Stimulated activated CD8-positive, alpha-beta memory T cell treated with anti-CD3 and anti-CD28 coated beads, Interleukin-7, amount 100 ng/mL, for 1 hour (primary cell): ENCODE data around the gene LHPP.

Experiments used
- DNase-seq, 2 donors: peaks; one replicate each; pipeline ENCODE4 v3.0.0-alpha.2; 2020; ENCODE audit warnings: low read depth in 2 of 2

The LHPP gene

DNA sequence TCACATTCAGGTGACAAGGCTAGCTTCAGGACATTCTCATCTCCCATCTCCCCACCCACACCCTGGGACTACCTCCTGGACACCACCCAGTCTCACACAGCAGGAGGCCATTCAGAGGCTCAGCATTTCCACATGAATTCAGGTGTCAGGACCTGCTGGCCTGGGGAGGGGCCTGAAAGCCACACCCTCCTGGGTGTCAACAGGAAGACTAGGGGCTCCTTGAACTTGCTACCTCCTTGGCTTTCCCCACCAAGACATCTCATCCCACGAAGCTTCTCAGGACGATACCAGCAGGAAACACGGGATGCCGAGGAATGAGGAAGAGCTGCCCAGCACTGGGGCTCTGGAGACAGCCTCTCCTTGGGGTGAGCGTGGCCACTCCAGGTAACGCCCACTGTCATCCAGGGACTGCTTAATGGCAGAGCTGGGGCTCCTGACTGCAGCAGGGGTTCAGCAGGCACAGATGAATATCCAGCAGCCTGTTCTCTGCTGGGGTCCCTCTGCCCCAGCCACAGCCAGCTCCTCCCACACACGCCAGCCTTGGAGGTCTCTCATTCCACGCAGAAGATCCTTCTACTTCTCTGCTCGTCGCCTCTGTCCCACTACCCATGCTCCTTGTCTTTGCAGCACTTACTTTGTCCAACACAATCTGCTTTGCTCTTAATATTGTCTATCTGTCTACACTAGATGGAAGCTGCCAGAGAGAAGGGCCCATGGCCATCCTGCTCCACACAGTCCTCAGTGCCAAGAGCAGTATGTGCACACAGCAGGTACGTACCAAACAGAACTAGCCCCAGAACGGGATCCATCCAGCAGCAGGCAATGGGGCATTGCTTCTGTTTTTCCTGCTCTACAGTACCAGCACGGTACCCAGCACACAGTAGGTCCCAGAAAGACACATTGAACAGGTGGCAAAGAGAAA, 193.8 kb downstream of the LHPP start:
- no peak for DNase-seq

DNA sequence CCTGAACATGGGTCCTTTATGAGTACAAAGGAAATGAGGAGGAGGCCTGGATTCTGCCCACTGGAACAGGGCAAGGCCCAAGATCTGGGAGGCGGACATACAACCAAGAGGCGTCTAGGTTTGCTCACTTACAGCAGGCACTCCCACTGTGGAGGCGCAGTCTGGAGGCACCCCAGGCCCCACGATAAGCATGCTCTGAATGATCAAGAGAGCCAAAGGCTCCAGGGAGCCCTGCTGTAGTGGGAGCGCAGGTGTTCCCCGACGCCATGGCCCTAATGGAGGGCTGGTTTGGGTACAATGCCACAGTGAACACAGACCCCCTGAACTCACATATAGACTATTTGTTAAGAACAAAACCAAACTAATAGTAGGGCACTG, 194.5 kb downstream of the LHPP start:
- DNase-seq, result no peak

DNA sequence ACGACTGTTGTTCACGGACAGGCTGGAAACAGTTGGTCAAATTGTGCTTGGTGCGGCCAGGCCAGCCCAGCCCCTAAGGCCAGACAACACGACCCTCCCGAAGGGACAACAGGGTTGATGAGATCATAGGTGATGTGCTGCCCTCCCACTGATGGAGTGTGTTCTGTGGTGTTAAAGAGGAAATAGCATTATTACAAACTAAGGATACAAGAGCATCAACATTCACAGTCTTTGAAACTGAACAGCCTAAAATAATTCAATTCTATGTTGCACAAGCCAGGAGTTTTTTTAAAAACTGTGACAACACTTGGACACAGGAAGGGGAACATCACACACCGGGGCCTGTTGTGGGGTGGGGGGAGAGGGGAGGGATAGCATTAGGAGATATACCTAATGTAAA, 194.9 kb downstream of the LHPP start:
- no peak for DNase-seq

DNA sequence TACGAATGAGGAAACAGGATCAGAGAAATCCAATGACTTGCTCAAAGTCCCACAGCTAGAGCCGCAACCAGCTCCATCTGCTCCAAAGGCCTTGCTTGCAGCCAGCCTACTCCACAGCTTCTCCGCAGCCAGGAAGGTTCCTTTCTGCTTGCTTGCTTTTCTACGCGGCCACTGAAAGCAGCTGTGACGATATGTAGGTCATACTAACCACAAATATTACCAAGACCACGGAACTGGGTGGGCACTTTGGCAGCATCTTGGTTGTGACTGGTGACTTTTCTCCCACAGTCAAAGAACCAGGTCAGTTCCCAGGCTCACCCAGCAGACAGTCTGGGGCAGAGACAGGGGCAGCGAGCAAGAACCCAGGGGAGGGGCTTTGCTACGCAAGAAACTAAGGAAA, 196.2 kb downstream of the LHPP start:
- no peak for DNase-seq

DNA sequence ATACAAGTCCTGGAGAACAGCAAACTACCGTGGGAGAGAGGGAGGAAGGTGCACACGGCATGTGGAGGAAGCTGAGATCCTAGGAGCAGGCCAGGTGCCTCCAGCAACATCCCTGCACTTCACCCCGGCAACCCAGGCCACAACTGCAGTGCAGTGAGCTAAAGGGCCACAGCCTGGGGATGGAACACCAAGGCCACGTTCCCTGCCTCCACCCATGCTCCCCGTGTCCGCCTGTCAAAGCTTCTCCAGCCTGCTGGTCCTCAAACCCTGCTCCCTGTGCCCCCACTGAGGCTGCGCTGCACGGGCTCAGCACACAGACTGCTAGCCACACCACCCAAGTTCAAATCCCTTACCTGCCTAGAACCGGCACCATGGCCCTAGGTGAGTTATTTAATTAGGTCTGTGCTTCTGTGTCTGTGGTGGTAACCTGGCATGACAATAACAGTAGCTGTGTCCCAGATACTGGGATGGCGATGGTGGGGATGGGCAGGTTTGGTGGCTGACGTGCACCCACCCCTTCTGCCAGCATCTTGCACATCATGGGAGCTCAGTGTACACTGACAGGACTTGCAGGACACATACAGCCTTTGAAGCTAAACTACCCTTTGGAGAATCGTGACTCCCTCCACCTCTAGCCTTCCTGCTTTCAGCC, 197.1 kb downstream of the LHPP start:
- no peak for DNase-seq

DNA sequence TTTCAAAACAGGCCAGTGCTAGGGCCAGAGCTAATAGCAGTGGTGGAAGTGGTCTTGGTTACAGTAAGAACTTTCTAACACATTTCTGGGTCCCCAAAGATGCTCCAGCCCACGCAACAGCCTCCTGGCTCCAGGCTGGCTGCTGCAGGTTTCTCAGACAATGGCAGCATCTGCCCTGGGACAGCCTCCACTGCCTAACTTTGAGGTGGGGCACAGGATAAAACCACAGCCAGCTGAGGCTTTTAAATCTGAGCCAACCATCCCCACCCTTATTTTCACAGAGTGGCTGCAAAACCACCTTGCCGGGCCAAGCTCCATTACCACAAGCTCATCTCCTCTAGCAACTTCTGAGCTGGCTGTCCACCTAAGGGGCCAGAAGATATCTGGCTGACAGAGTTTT, 197.8 kb downstream of the LHPP start:
- DNase-seq, result no peak

DNA sequence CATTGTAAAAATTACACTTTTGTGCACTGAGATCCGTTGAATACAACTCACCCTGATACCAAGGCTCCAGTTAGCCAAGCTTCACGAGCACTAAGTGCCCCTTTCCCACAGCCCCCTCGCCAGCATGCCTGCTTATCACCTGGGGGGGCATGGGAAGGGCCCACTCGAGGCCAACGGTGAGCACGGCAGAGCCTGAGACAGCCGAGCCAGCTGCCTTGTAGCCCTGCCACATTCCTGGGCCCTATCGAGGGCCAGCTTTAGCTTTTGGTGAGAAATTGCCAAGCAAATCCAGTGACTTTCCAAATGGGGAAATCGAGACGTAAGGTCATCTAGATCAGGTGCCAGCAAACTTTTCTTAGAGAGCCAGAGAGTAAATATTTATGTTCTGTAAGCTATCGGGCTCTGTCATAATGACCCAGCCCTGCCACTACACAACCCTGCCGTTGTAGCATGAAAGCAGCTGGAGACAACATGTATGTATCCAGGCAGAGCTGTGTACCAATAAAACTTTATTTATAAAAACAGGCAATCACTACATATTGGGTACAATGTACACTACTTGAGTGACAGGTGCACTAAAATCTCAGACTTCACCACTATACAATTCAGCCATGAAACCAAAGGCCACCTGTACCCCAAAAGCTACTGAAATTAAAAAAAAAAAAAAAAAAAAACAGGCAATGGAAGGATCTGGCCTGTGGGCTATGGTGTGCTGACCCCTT, 198.9 kb downstream of the LHPP start:
- no peak for DNase-seq

DNA sequence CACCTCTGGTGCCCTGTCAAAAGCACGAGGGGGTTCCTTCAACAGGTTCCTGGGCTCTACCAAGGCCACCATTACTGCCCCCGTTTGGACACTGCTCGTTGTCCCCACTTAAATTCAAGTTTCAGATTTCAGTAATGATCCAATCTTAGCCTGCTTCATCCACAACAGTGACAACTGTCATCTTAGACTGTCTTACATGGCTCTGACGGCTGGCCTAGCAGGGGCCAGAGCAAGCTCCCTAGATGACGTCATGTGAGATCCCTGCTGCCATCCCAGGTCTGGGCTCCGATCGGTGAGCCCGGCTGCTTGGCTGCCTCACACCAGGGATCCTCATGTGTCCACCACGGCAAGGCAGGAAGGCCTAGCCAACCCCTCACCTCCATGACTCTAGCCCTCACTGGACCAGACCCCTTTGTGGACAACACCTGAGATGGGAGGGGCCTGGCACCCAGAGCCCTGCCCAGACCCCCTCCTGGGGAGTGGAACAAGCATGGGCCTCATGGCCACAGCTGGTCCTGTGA, 200.1 kb downstream of the LHPP start:
- DNase-seq, result no peak

DNA sequence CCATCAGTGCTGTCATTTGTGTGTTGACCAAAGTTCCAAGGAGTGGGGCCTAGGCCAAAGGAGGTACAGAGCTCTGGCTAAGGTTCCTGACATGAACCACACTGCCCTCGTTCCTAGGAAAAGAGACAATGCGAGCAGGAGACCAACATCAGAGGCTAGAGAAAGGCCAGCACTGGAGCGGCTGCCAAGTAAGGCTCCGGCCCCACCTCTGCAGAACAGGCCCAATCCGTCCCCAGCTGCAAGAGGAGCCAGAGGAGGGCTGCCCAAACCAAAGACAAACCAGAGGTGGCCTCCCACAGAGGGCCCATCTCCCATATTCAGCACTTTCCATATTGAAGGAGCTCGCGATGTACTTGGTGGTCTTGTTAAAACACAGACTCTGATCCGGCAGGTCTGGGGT, 201.6 kb downstream of the LHPP start:
- no peak for DNase-seq
